WI38 (cell line): ENCODE results near the gene DRICH1.

ENCODE experiments used
- H3K4me3 ChIP-seq: 2 replicates; pipeline ENCODE4 v1.5.1; 2011; ENCODE audit warnings: low read depth, mild to moderate bottlenecking, control low read depth, low read length
- TF ChIP-seq, protein P1 (sequence below): IDR thresholded peaks from 2 replicates; pipeline ENCODE4 v1.5.1; 2012; ENCODE audit warnings: low read depth, mild to moderate bottlenecking, control low read depth, low read length

Gene DRICH1

DNA sequence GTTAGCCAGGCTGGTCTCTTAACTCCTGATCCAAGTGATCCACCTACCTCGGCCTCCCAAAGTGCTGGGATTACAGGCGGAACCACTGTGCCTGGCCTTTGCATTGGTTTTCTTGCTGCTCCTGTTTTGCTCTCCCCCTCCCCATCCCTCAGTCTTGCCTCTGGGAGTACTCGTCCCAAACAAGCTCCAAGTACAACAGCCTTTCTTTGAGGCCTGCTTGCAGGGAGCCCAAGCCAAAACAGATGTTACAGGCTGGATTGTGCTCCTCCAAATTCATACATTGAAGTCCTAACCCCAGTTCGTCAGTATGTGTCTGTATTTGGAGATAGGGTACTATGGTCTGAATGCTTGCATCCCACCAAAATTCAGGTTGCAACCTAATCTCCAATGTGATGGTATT, 60.6 kb downstream of the DRICH1 start:
- TF ChIP-seq, protein P1, sequence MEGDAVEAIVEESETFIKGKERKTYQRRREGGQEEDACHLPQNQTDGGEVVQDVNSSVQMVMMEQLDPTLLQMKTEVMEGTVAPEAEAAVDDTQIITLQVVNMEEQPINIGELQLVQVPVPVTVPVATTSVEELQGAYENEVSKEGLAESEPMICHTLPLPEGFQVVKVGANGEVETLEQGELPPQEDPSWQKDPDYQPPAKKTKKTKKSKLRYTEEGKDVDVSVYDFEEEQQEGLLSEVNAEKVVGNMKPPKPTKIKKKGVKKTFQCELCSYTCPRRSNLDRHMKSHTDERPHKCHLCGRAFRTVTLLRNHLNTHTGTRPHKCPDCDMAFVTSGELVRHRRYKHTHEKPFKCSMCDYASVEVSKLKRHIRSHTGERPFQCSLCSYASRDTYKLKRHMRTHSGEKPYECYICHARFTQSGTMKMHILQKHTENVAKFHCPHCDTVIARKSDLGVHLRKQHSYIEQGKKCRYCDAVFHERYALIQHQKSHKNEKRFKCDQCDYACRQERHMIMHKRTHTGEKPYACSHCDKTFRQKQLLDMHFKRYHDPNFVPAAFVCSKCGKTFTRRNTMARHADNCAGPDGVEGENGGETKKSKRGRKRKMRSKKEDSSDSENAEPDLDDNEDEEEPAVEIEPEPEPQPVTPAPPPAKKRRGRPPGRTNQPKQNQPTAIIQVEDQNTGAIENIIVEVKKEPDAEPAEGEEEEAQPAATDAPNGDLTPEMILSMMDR = no peak
- H3K4me3 ChIP-seq = no peak overlapping the region

GRCh38 chr22:23570681-23571080, 61.4 kb downstream of the DRICH1 start:
- no peak overlapping the region for H3K4me3 ChIP-seq
- TF ChIP-seq, protein P1 = no peak

- TF ChIP-seq, protein P1 = no peak
Observed at GRCh38 chr22:23569716-23570115, 62.4 kb downstream of the DRICH1 start.

GRCh38 chr22:23569291-23569690, 62.8 kb downstream of the DRICH1 start:
- no peak overlapping the region for H3K4me3 ChIP-seq
- TF ChIP-seq, protein P1 = no peak

More at GRCh38 chr22:23569716-23570115, 62.4 kb downstream of the DRICH1 start:
- H3K4me3 ChIP-seq = no peak overlapping the region

DNA sequence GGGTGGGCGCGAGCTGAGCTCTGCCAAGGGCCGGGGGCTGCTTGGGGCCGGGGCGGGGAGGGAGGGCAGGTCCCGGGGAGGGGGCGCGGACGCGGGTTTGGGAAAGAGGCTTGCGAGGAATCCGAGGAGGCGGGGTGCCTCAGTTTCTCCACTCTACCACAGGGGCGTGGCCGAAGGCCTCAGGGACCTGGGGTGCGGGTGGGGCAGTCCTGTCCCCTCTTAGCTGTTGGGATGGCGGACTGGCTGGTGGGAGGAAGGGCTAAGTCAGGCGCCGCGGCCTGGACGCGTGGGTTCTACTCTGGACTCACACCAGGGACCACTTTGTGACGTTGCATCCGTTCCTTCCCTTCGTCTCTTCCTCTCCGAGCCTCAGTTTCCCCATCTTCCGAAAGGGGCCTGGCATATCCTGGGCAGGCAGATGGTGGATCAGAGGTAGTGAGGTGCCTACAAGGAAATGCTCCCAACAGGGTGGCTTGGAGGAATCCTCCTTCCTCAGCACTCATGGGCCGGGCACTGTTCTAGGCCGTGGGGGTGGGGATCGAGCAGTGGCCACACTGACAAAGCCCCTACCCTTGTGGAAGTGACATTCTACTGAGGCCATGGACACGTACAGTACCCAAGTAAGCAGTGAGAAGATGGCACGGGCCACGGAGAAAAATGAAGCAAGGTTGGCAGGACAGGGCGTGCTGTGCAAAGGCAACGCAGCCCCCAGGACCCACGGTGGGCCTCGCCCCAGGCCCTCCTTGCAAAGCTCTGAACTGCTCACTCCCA, 65.2 kb downstream of the DRICH1 start:
- no peak overlapping the region for H3K4me3 ChIP-seq
- TF ChIP-seq, protein P1 = no peak

- no peak overlapping the region for H3K4me3 ChIP-seq
Observed at GRCh38 chr22:23565915-23566704, 66.0 kb downstream of the DRICH1 start.

More at GRCh38 chr22:23565915-23566704, 66.0 kb downstream of the DRICH1 start:
- TF ChIP-seq, protein P1 = no peak
